GM18498 (cell line): Measurements from ENCODE around the gene FUT2.

ENCODE experiments used
- ATAC-seq: cut with Tn5 transposase; IDR thresholded peaks from one replicate; pipeline ENCODE4 v1.9.1; 2021; ENCODE audit warnings: mild to moderate bottlenecking, moderate library complexity; ENCODE audit not compliant: unreplicated experiment

FUT2 gene

DNA sequence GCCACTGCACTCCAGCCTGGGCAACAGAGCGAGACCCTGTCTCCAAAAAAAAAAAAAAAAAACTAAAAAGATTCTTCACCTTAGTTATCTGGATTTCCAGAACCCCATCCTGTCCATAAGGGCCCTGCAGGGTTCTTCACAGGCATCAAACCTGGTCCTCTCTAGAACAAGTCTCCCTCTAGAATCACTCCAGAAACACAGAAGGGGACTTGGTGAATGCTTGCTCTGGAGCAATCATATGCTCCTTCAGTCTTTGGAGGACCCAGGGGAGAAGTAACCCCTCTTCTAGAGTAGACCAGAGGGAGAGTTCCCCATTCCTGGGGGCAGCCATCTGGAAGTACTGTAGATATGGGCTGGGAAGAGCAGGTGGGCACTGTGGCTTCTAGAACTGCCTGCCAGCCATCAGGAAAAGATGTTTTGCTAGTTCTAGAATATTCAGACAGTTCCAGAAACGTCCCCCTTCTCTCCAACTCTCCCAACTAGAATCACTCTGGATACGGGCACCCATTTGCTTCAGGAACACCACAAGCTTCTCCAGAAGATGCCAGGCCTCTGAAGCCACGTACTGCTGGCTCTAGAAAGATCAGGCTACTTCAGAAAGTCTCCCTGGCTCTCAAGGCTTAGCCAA, 53.9 kb downstream of the FUT2 start:
- ATAC-seq: no peak

DNA sequence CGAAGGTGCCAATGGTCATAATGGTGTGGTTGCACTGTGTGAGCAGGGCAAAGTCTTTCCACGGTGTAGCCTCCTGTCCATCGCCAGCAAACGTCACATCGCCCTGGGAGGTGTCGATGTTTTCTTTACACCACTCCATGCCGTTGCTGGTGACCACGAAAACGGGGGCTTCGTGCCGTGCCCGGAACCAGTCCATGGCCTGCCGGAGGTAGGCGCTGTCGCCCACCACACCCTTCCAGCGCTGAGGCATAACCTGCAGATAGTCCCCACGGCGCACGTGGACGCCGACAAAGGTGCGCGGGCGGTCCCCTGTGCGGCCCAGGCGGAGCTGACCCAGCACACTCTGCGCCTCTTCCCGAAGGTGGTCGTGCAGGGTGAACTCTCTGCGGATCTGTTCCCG, 54.6 kb downstream of the FUT2 start:
- no peak for ATAC-seq

DNA sequence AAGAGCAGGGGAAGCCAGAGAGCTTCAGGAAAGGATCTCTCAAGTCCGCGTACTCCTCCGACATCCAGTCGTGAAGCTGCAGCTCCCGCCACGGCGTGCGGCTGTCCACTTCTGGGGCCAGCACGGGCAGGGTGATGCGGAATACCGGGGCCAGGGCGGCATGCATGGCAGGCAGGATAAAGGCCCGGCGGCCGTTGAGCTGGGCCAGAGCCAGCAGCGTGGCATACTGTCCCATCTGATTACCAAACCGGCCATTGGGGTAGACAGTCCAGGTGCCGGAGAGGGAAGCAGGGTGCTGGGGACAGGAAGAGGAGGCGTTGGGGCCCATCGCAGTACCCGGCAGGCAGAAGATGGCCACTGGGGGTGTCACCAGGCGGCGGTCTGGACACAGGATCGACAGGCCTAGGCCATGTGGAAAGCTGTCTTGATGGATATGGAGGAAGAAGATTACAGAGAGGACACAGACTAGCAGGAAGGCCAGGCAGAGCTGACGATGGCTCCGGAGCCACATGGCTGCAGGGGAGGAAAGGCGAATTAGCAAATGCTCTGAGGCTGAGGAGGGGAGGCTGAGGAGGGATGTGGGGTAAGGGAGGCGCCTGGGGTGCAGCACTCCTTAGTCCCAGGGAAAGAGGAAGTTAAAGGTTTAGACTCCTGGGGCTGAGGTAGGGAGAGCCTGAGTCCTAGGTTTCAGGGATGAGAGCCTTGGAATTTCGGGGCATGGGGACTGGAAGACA, 55.2 kb downstream of the FUT2 start:
- no peak for ATAC-seq

DNA sequence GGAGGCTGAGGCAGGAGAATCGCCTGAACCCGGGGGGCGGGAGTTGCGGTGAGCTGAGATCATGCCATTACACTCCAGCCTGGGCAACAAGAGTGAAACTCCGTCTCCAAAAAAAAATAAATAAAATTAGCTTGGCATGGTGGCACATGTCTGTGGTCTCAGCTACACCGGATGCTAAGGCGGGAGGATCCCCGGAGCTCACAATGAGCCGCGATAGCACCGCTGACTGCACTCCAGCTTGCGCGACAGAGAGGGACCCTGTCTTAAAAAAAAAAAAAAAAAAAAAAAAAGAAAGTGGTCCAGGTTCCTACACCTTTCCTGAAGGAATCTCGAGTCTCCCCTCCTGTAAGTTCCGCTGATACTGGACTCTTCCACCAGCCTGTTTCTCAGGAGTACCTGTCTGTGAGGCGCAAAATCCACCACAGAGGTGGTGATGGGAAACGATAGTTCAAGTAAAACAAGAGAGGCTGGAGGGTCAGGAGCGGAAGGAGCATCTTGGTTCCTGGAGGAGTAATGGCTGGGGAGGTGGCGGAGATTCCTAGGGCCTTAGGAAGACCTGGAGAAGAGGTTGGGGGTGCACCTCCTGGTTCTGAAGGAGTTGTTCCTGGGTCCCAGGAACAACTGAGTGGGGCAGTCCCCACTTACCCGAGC, 56.2 kb downstream of the FUT2 start:
- ATAC-seq: no peak

DNA sequence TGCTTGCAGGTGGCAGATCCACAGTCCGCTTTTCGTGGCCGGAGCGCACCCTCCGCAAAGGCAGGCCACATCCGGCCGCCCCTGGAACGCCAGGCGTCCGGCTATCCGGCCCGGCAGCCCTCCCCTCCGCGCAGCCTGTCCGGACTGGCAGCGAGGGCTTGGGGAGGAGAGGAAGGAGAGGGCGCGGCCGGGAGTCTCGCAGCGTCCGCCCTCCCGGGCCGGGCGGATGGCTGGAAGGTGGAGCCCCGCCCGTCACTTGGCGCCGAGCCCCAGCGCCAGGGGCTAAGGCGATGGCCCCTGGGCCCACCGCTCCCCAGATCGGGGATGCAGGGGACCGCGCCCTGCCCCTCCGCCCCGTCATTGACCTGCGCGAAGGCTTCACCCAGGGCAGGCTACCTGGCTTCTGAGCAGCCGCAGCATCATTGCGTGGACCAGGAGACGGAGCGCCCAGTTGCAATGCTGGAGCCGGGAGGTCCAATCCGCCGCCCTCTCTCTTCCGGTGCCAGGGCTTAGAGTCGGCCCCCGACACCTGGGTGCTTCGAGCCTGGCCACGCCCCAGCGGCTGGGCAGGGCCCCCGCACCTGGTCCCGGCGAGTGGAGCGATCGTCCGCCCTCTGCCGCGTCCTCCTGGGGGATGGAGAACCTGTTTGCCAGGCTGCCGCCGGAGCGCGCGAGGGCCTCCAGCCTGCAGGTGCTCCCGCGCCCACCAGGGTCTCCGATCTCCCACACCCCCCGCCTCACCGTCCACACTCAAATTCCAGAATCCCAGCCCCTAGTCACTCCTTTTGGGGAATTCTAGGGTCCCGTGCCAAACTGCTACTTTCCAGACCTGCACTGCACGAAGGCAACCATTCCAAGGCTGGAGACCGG, 57.0 kb downstream of the FUT2 start, which contains the start of gene FUT1:
Gene FUT1, minus strand, starts transcription at position 146 of the 870 bp plus-strand sequence. CDS start 1,360 bp downstream, outside the sequence.
- no peak for ATAC-seq

DNA sequence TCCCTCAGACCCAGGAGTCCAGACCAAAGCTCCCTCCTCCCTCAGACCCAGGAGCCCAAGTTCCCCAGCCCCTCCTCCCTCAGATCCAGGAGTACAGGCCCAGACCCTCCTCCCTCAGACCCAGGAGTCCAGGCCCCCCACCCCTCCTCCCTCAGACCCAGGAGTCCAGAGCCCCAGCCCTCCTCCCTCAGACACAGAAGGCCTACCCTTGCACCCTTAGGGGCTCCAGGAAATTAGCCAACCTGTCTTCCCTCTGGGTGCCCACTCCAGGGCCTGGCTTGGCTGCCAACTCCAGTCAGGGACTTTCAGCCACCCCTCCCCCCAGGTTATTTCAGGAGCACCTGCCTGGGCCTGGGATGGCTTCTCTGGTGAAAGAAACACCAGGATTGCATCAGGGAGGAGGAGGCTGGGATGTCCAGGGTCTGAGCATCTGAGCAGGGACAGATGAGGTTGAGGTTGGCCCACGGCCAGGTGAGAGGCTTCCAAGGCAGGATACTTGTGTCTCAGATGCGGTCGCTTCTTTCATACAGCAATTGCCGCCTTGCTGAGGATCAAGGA, 59.4 kb downstream of the FUT2 start, which contains the start of gene FGF21:
Gene FGF21, plus strand, starts transcription at position 441 of the 558 bp plus-strand sequence. CDS start 713 bp downstream, outside the sequence.
- ATAC-seq: no peak
